GM18520 (cell line): ENCODE data around the gene TOR1A.
"Not testable (repeated sequence)": the region's sequence is repeated elsewhere in the genome, so short reads cannot be mapped to it uniquely, and the experiment has no call there.

Experiments
- ATAC-seq: cut with Tn5 transposase; IDR thresholded peaks from one replicate; pipeline ENCODE4 v1.9.1; 2021; ENCODE audit not compliant: unreplicated experiment

TOR1A gene

GRCh38 chr9:129783516-129784361 lies 40.2 kb downstream of the TOR1A start:
- ATAC-seq: no peak

- ATAC-seq: no peak
Observed at GRCh38 chr9:129781981-129782380, 42.0 kb downstream of the TOR1A start.

GRCh38 chr9:129781131-129781530 lies 42.8 kb downstream of the TOR1A start:
- ATAC-seq: no peak

- ATAC-seq: no peak
Observed at GRCh38 chr9:129779560-129780190, 44.3 kb downstream of the TOR1A start.

- ATAC-seq: no peak
Observed at GRCh38 chr9:129778469-129778868, 45.5 kb downstream of the TOR1A start.

DNA sequence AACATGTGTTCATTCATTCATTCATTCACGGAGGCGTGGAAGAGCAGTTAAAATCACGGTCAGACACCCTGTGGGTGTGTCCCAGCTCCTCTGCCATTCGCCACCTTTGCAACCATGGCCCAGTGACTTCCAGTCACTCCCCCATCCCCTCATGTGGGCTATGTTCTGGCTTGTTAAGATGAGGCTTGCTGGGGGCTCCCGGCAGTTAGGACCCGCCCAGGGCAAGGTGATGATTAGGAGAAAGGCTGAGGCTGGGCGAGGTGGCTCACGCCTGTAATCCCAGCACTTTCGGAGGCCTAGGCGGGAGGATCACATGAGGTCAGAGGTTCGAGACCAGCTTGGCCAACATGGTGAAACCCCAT lies 46.2 kb downstream of the TOR1A start:
- no peak for ATAC-seq

DNA sequence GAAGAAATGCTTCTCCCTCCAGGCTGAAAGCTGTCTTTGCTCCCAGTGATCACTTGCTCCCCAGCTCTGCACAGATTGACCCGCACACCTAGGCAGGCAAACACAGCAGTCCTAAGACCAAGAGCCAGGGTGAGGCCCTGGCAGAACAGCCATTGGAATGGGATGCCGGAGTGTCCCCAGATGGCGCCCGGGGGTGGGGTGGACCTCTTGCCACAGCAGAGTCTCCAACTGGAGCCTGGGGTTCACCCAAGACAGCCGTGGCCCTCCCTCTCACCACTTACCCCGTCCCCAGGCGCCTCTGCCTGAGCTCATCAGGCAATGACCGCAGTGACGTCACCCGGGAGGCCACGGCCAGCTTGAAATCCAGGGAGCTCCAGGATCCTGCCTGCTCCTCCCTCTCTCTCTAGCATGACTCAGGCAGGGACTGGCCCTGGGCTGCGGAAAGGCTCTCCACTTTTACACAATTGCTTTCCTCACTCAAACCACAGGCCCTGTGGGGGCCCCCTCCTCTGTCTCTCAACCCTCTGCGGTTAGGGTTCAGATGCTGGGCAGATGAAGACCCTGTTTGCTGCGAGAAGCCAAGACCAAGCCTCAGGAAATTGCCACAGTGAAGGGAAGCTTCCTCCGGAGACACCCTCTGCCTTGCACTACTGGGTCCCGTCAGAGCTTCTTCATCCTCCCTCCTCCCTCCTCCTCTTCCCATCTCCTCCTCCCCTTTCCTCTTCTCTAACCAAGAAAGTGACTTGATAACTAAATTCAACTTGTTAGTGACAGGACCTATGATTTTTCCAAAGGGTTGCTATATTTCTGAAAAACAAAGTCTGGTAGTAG lies 46.8 kb downstream of the TOR1A start:
- ATAC-seq: no peak

DNA sequence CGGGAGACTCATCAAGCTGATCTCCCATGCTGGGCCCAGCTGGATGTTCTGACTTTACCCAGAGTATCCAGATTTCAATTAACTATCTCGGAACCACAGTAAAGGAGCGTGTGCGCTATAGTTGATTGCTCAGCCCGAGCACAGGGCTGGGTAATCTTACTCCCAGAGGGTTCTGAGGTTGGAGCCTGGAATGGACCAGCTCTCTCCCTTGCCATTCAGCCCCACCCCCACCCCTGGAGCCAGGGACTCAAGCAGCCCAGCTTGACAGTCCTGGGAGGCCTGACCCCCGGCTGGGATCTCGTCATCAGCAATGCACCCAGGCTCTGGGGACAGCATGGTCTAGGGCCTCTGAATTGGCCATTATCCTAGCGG lies 47.4 kb downstream of the TOR1A start:
- ATAC-seq: no peak

DNA sequence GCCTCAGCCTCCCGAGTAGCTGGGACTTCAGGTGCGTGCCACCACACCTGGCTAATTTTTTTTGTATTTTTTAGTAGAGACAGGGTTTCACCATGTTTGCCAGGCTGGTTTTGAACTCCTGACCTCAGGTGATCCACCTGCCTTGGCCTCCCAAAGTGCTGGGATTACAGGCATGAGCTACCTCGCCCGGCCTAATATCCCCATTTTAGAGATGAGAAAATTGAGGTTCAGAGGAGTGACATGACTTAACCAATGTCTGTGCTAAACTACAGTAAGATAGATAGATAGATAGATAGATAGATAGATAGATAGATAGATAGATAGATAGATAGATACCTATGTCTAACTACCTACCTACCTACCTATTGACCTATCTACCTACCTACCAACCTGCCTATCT lies 47.8 kb downstream of the TOR1A start:
- not testable (repeated sequence) for ATAC-seq

- ATAC-seq: no peak
Observed at GRCh38 chr9:129775448-129775798, 48.5 kb downstream of the TOR1A start.

GRCh38 chr9:129774791-129775447 lies 49.0 kb downstream of the TOR1A start:
- ATAC-seq: no peak

GRCh38 chr9:129773262-129774048 lies 50.5 kb downstream of the TOR1A start:
- ATAC-seq: no peak

- no peak for ATAC-seq
Observed at GRCh38 chr9:129770741-129771140, 53.2 kb downstream of the TOR1A start.

DNA sequence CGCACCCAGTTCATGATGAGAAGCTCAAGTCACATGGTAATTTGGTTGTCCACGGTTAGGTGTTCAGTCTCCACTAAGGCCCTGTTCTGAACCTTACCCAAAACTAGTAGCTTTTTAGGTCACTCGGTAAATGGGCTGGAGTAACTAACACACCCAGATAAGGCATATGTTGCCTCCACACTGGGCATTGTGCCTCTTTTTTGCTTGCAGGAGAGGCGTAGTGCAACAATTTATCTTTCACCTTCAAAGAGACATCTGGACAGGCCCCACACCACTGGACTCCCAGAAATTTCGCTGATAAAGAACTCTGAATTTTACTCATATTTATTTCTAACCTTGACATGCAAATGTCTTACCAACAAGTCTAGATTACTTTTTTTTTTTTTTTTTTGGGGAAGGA lies 54.3 kb downstream of the TOR1A start:
- ATAC-seq: no peak

DNA sequence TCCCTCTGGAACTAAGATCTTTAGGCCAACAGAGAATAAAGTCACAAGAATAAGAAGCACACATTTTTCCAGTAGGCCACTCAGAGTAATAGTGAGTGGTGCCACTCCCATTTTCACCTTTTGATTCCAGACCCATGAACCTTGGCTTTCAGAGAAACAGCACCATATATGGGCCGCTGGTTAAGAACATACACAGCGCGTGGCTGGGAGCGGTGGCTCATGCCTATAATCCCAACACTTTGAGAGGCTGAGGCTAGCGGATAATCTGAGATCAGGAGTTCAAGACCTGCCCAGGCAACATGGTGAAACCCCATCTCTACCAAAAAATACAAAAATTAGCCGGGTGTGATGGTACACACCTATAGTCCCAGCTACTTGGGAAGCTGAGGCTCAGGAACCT lies 55.5 kb downstream of the TOR1A start:
- ATAC-seq: no peak

- no peak for ATAC-seq
Observed at GRCh38 chr9:129765764-129766317, 58.1 kb downstream of the TOR1A start.

- ATAC-seq: no peak
Observed at GRCh38 chr9:129762985-129763926, 60.7 kb downstream of the TOR1A start.
